GM12878 (cell line): ENCODE data around the gene PIPOX. TPM values are rescaled to one million over a fixed set of nuclear protein-coding genes. Genes with fewer than 3 reads are reported as not detected.

ENCODE experiments used
- ATAC-seq: fragments of 200-7000 bp; cut with Tn5 transposase; 3 replicates; pipeline ENCODE4 v1.9.1; 2020; ENCODE audit warnings: mild to moderate bottlenecking, moderate library complexity
- BruUV-seq: library from RNA; stranded (reverse); fragments of 400-500 nt; replicated peaks from 2 replicates; lab custom pipeline; 2021; lab: Mats Ljungman, UMichigan
- CTCF ChIA-PET: fragments of 300-600 bp; sonication (Branson Sonifier 250); formaldehyde crosslinking; extraction: SDS; loops from one replicate; lab custom pipeline; 2021; ENCODE audit warnings: inconsistent platforms; lab: Yijun Ruan, JAX
- POLR2A ChIA-PET: fragments of 350-600 bp; formaldehyde crosslinking; extraction: SDS; loops from one replicate; lab custom pipeline; 2021; ENCODE audit warnings: inconsistent platforms; lab: Charles Lee
- RAD21 ChIA-PET: fragments of 300-600 bp; sonication (Branson Sonifier 250); formaldehyde crosslinking; loops from one replicate; lab custom pipeline; 2023; ENCODE audit warnings: antibody characterized with exemption; ENCODE audit not compliant: unreplicated experiment; lab: Charles Lee
- SMC1A ChIA-PET: fragments of 300-600 bp; sonication (Branson Sonifier 250); formaldehyde crosslinking; loops from one replicate; lab custom pipeline; 2023; ENCODE audit not compliant: unreplicated experiment, uncharacterized antibody; lab: Charles Lee
- DNase-seq: peaks from one replicate; pipeline ENCODE4 v3.0.0-alpha.2; 2011; ENCODE audit warnings: low read depth, low spot score
- FAIRE-seq: peaks from 3 replicates; lab custom pipeline; 2011; peaks lifted over from hg19 to GRCh38; lab: Jason Lieb, UNC
- H2AFZ ChIP-seq: 2 replicates; pipeline ENCODE4 v1.6.0; 2011; ENCODE audit warnings: low read depth, low read length, control low read depth; ENCODE audit not compliant: control insufficient read depth
- H3K27ac ChIP-seq: 2 replicates; pipeline ENCODE4 v1.5.1; 2011; ENCODE audit warnings: control low read depth; ENCODE audit not compliant: control insufficient read depth, insufficient read depth
- H3K27me3 ChIP-seq, 2 experiments: replicated peaks in 1 of 2; 2 replicates each; pipeline versions ENCODE4 v1.6.0 to v1.6.1; 2011; ENCODE audit warnings: low read length in 1 of 2; ENCODE audit not compliant: control insufficient read depth in 2 of 2, insufficient read depth in 2 of 2
- H3K36me3 ChIP-seq, 2 experiments: 2 replicates each; pipeline ENCODE4 v1.5.1; 2011; ENCODE audit warnings: low read length in 1 of 2; ENCODE audit not compliant: control insufficient read depth in 2 of 2, insufficient read depth in 2 of 2
- H3K4me1 ChIP-seq: 2 replicates; pipeline ENCODE4 v1.6.1; 2011; ENCODE audit warnings: mild to moderate bottlenecking, low read length, moderate library complexity, mixed read lengths; ENCODE audit not compliant: control insufficient read depth, insufficient read depth
- H3K4me2 ChIP-seq: 2 replicates; pipeline ENCODE4 v1.6.0; 2011; ENCODE audit warnings: control low read depth; ENCODE audit not compliant: control insufficient read depth, insufficient read depth
- H3K4me3 ChIP-seq: fragments of 200-600 bp; sonication (generic); 2 replicates; pipeline ENCODE4 v1.5.1; 2016
- H3K79me2 ChIP-seq: 2 replicates; pipeline ENCODE4 v1.6.0; 2011; ENCODE audit warnings: low read length; ENCODE audit not compliant: control insufficient read depth, insufficient read depth
- H3K9ac ChIP-seq: 2 replicates; pipeline ENCODE4 v1.8.0; 2011; ENCODE audit warnings: low read length, control low read depth, mixed read lengths; ENCODE audit not compliant: control insufficient read depth, insufficient read depth
- H3K9me3 ChIP-seq: replicated peaks from 3 replicates; pipeline ENCODE4 v1.5.1; 2011; ENCODE audit warnings: mild to moderate bottlenecking, low read length; ENCODE audit not compliant: control insufficient read depth, insufficient read depth
- H4K20me1 ChIP-seq: 2 replicates; pipeline ENCODE4 v1.6.0; 2011; ENCODE audit not compliant: control insufficient read depth, insufficient read depth
- BHLHE40 ChIP-seq, 2 experiments: fragments of 450-650 bp in 1 of 2; IDR thresholded peaks; 2 replicates each; pipeline ENCODE4 v1.6.1; 2011 to 2017; ENCODE audit warnings: low read depth in 2 of 2, borderline replicate concordance in 1 of 2, improper control_type of control experiment in 1 of 2, low read length in 1 of 2, mild to moderate bottlenecking in 1 of 2
- CBFB ChIP-seq: IDR thresholded peaks from 2 replicates; pipeline ENCODE4 v1.6.1; 2016; ENCODE audit warnings: antibody characterized with exemption, low read depth
- CEBPB ChIP-seq, 2 experiments: fragments of 150-350 bp in 1 of 2; IDR thresholded peaks; 2 replicates each; pipeline ENCODE4 v1.6.1; 2012 to 2014; ENCODE audit warnings: low read depth in 2 of 2, low read length in 2 of 2, borderline replicate concordance in 1 of 2, inconsistent platforms in 1 of 2
- CTCF ChIP-seq, 3 experiments: IDR thresholded peaks in 2 of 3; conservative IDR thresholded peaks in 1 of 3; 2 replicates each; pipeline ENCODE4 v1.5.1; 2011; ENCODE audit warnings: low read depth in 3 of 3, low read length in 3 of 3, mild to moderate bottlenecking in 3 of 3, control low read depth in 2 of 3, moderate library complexity in 2 of 3, inconsistent platforms in 1 of 3, mixed read lengths in 1 of 3; ENCODE audit not compliant: control insufficient read depth in 2 of 3, insufficient read depth in 1 of 3; ENCODE audit errors: extremely low read depth in 1 of 3
- MTA3 ChIP-seq: IDR thresholded peaks from 2 replicates; pipeline ENCODE4 v1.6.1; 2012; ENCODE audit warnings: low read length, inconsistent platforms, borderline replicate concordance
- NFYA ChIP-seq: IDR thresholded peaks from 2 replicates; pipeline ENCODE4 v1.6.1; 2011; ENCODE audit warnings: low read depth, mild to moderate bottlenecking, low read length, improper control_type of control experiment, borderline replicate concordance
- NKRF ChIP-seq: fragments of 450-650 bp; conservative IDR thresholded peaks from 2 replicates; pipeline ENCODE4 v1.6.1; 2017; ENCODE audit warnings: mild to moderate bottlenecking, moderate library complexity
- SMAD1 ChIP-seq: fragments of 450-650 bp; IDR thresholded peaks from 2 replicates; pipeline ENCODE4 v1.6.1; 2018; ENCODE audit warnings: mild to moderate bottlenecking, low read depth; ENCODE audit not compliant: partially characterized antibody
- SP1 ChIP-seq: IDR thresholded peaks from one replicate; pipeline ENCODE4 v1.6.1; 2011; ENCODE audit warnings: low read depth, low read length
- SREBF2 ChIP-seq: IDR thresholded peaks from 2 replicates; pipeline ENCODE4 v1.6.1; 2012; ENCODE audit warnings: mild to moderate bottlenecking, low read length
- TAF1 ChIP-seq: IDR thresholded peaks from 2 replicates; pipeline ENCODE4 v1.6.1; 2011; ENCODE audit warnings: mild to moderate bottlenecking, low read depth, low read length, borderline replicate concordance
- ZNF687 ChIP-seq: fragments of 450-650 bp; IDR thresholded peaks from 2 replicates; pipeline ENCODE4 v1.6.1; 2017; ENCODE audit warnings: mild to moderate bottlenecking, moderate library complexity
- WGBS: methylation state at CpG from one replicate; pipeline ENCODE4 v1.1.6; 2016; ENCODE audit warnings: low lambda C conversion rate; ENCODE audit not compliant: insufficient replicate concordance, insufficient coverage; ENCODE audit errors: missing lambda C conversion rate; 5-methylcytosine and 5-hydroxymethylcytosine counted together
- in situ Hi-C: fragments of 300-500 bp; cut with MboI; formaldehyde crosslinking; loops from 9 replicates; pipeline ENCODE4 v1.14.3; 2018; ENCODE audit warnings: mixed read lengths
- intact Hi-C: fragments of 100-400 bp; cut with micrococcal nuclease; formaldehyde crosslinking; loops from one replicate; pipeline ENCODE4 v1.14.2; 2022; ENCODE audit not compliant: unreplicated experiment
- polyA plus RNA-seq, 11 experiments: library from polyadenylated mRNA; depleted of rRNA in 4 of 11; unstranded in 6 of 11; stranded (reverse) in 5 of 11; fragments of >200 nt; fragmentation: Nextera tagmentation in 4 of 11; fragmentation: Illumina TruSeq in 1 of 11; extraction: Ambion mirVana in 4 of 11; extraction: Trizol in 1 of 11; gene quantifications; 1 replicate in 1 of 11; 2 replicates in 10 of 11; pipeline versions ENCODE4 v1.2.1 to v1.2.3, GENCODE V29; 2011 to 2016; ENCODE audit warnings: inconsistent platforms in 2 of 11, missing spikeins in 2 of 11, low read depth in 1 of 11
- total RNA-seq, 4 experiments: library from RNA; depleted of rRNA in 3 of 4; stranded (reverse); fragments of >200 nt in 3 of 4; fragmentation: Illumina TruSeq in 1 of 4; extraction: Trizol in 1 of 4; gene quantifications; 2 replicates each; pipeline versions ENCODE4 v1.2.1 to v1.2.3, GENCODE V29; 2013 to 2021

Gene PIPOX
- total and polyA plus RNA-seq, 10 of the 15 experiments (the other 5 are each of a cell fraction or from before 2014, with no cell fraction given) = 0.22 to 1.4 (median 0.56) TPM; not detected in 1

GRCh38 chr17:29002811-29003210 is 40.1 kb upstream of the PIPOX start:
- no peak overlapping the region for H3K27ac ChIP-seq
- H3K27me3 ChIP-seq = peaks cover 4 to 18% of the 10 kb centered on the region in 2 experiments
- ChIA-PET RAD21 (no interaction called here), SMC1A (no interaction called here), POLR2A (no interaction called here), CTCF (interaction anchor here (3.3 kb wide), 1 partner anchor 38 kb away, joined by 11 read pairs; no protein-coding TSS in a partner anchor)
- no peak overlapping the region for H3K9ac ChIP-seq
- DNase-seq = no peak
- no peaks in the 10 kb centered on the region for H3K4me1 ChIP-seq
- no peak for ATAC-seq
- FAIRE-seq = no peak
- 15% methylated on average over 4 of the region's 4 CpGs for WGBS
- no peaks in the 10 kb centered on the region for H3K36me3 ChIP-seq
- intact Hi-C loops = no loop called here
- no peak overlapping the region for H3K4me3 ChIP-seq
- no peaks in the 10 kb centered on the region for H4K20me1 ChIP-seq
- TF ChIP-seq CEBPB (IDR thresholded peaks at IDR 0.05; ENCODE audit: borderline replicate concordance in 1 of 2, low read depth in 2 of 2, low read length in 2 of 2) = no peak
- TF ChIP-seq TAF1 = no peak
- TF ChIP-seq NFYA = no peak
- no peak for TF ChIP-seq NKRF
- TF ChIP-seq CTCF (IDR thresholded peaks at IDR 0.05 in 2 of 3, conservative IDR thresholded peaks at IDR 0.05 in 1 of 3; ENCODE audit: control insufficient read depth in 2 of 3, extremely low read depth in 1 of 3, insufficient read depth in 1 of 3, low read depth in 3 of 3, low read length in 3 of 3) = no peak
- no peak for TF ChIP-seq MTA3
- no peak for TF ChIP-seq SP1
- no peak for TF ChIP-seq BHLHE40 (IDR thresholded peaks at IDR 0.05; ENCODE audit: borderline replicate concordance in 1 of 2, low read depth in 2 of 2, low read length in 1 of 2)
- no peak for TF ChIP-seq SMAD1
- no peak for TF ChIP-seq CBFB
- TF ChIP-seq ZNF687 = no peak
- no peak for TF ChIP-seq SREBF2
- H3K9me3 ChIP-seq = no peaks in the 10 kb centered on the region
- H2AFZ ChIP-seq = no peak overlapping the region
- no peaks in the 10 kb centered on the region for H3K79me2 ChIP-seq
- H3K4me2 ChIP-seq = no peak overlapping the region
- BruUV-seq = no TSS peak
- in situ Hi-C loops = no loop called here
